Activated B cell treated with CpG ODN at 0.5 μM for 24 hours (primary cell): ENCODE measurements around the gene NPDC1. TPM values are rescaled to one million over a fixed set of nuclear protein-coding genes. Genes with fewer than 3 reads are reported as not detected.
A peak's percentile ranks its signal among the peaks of the same experiment; 100 is the strongest.

Experiments
- ATAC-seq: fragments of 200-7000 bp; cut with Tn5 transposase; one replicate; pipeline ENCODE4 v1.10.0; 2021; ENCODE audit warnings: low read depth, mild to moderate bottlenecking, moderate library complexity
- CTCF ChIA-PET: fragments of 350-600 bp; sonication (Branson Sonifier 250); formaldehyde crosslinking; loops from one replicate; lab custom pipeline; 2021; ENCODE audit warnings: antibody characterized with exemption; lab: Charles Lee
- POLR2A ChIA-PET: fragments of 350-600 bp; sonication (Branson Sonifier 250); formaldehyde crosslinking; loops from one replicate; lab custom pipeline; 2021; ENCODE audit warnings: antibody characterized with exemption; lab: Charles Lee
- DNase-seq: peaks from one replicate; pipeline ENCODE4 v3.0.0; 2022
- H3K27ac Mint-ChIP-seq: one replicate; pipeline ENCODE4 v1.8.0; 2020; ENCODE audit warnings: mixed read lengths
- H3K27me3 Mint-ChIP-seq: one replicate; pipeline ENCODE4 v1.8.0; 2021; ENCODE audit warnings: mixed read lengths
- H3K36me3 Mint-ChIP-seq: one replicate; pipeline ENCODE4 v1.8.0; 2021; ENCODE audit warnings: low read depth, mixed read lengths
- H3K4me1 Mint-ChIP-seq: one replicate; pipeline ENCODE4 v1.8.0; 2021; ENCODE audit warnings: mixed read lengths
- H3K4me3 Mint-ChIP-seq: one replicate; pipeline ENCODE4 v1.8.0; 2020; ENCODE audit warnings: mild to moderate bottlenecking, mixed read lengths
- H3K9me3 Mint-ChIP-seq: one replicate; pipeline ENCODE4 v1.8.0; 2020; ENCODE audit warnings: mixed read lengths
- CTCF ChIP-seq: fragments of 200-600 bp; IDR thresholded peaks from one replicate; pipeline ENCODE4 v1.8.0; 2022; ENCODE audit warnings: antibody characterized with exemption, mild to moderate bottlenecking
- intact Hi-C: fragments of 100-400 bp; cut with micrococcal nuclease; formaldehyde crosslinking; loops from one replicate; pipeline ENCODE4 v1.15.1; 2024
- total RNA-seq: library from RNA; stranded (reverse); gene quantifications from 2 replicates; pipeline ENCODE4 v1.2.3, GENCODE V29; 2022

The NPDC1 gene
- total RNA-seq, 1 donor from 2014 or later: 0.18 TPM

DNA sequence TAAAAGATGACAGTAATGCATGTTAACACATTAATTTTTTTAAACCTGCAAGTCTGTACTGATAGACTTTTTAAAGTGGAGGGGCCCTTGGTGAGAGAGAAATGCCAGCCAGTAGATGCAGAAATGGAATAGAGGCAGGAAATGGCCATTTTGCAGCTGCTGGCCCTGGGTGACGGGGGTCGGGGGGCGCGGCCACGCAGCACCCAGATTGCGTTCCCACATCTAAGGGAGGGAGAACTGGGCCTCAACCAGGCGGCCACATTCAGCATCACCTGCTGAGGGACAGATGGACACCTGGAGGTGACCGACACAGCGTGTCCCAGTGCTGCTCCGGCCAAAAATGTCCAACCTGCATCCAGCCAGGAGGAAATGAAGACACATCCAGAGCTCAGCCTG lies 43.3 kb downstream of the NPDC1 start:
- DNase-seq (no peak), ATAC-seq (no peak)
- TF ChIP-seq CTCF: no peak
- H3K27me3 Mint-ChIP-seq: no peaks in the 10 kb centered on the region
- no peaks in the 10 kb centered on the region for H3K36me3 Mint-ChIP-seq
- H3K27ac Mint-ChIP-seq: no peak overlapping the region
- intact Hi-C loops: no loop called here
- POLR2A ChIA-PET: interaction anchor here (3.3 kb wide), 1 partner anchor 11 kb away, joined by 38 read pairs; the partner anchor contains the start of gene PAXX
- H3K4me3 Mint-ChIP-seq: no peak overlapping the region
- peaks cover 37% of the 10 kb centered on the region for H3K4me1 Mint-ChIP-seq
- no peaks in the 10 kb centered on the region for H3K9me3 Mint-ChIP-seq
- CTCF ChIA-PET: interaction anchor here (1.4 to 1.5 kb wide), 2 partner anchors 33 to 36 kb away, joined by 3 to 8 read pairs; no protein-coding TSS in a partner anchor

DNA sequence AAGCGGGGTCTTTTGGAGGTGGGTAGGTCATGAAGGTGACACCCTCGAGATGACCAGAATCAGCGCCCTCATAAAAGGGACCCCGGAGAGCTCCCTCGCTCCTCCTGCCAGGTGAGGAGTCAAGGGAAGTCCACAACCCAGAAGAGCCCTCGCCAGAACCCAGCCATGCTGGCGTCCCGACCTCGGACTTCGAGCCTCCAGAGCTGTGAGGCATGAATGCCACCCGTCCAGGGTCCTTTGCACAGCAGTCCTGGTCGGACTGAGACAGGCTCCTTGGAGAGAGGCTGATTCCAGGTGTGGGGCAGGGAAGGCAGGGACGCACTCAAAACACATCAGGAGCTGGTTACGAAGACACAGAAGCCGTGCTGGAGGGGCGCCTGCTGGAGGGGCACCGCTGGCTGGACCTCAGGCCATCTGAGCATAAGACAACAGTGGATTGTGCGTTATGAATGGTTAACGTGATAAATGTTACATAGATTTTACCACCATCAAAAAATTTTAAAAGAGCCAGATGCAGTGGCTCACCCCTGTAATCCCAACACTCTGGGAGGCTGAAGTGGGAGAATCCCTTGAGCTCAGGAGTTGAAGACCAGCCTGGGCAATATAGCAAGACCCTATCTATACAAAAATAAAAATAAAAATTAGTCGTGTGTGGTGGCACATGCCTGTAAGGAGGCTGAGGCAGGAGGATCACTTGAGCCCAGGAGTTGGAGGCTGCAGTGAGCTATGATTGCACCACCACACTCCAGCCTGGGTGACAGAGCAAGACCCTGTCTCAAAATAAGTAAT lies 43.9 kb downstream of the NPDC1 start:
- H3K4me3 Mint-ChIP-seq: no peak overlapping the region
- TF ChIP-seq CTCF: no peak
- intact Hi-C loops: no loop called here
- no peak for ATAC-seq
- no peaks in the 10 kb centered on the region for H3K36me3 Mint-ChIP-seq
- ChIA-PET CTCF (interaction anchor here (1.5 to 2.3 kb wide), 2 partner anchors 27 to 33 kb away, joined by 8 read pairs; no protein-coding TSS in a partner anchor), POLR2A (interaction anchor here (0.7 to 3.3 kb wide), 3 partner anchors 10 to 272 kb away, joined by 8 to 38 read pairs (median 12); partner anchors contain the start of gene PAXX)
- H3K9me3 Mint-ChIP-seq: no peaks in the 10 kb centered on the region
- peaks cover 43% of the 10 kb centered on the region for H3K4me1 Mint-ChIP-seq
- DNase-seq: no peak
- no peaks in the 10 kb centered on the region for H3K27me3 Mint-ChIP-seq
- no peak overlapping the region for H3K27ac Mint-ChIP-seq

DNA sequence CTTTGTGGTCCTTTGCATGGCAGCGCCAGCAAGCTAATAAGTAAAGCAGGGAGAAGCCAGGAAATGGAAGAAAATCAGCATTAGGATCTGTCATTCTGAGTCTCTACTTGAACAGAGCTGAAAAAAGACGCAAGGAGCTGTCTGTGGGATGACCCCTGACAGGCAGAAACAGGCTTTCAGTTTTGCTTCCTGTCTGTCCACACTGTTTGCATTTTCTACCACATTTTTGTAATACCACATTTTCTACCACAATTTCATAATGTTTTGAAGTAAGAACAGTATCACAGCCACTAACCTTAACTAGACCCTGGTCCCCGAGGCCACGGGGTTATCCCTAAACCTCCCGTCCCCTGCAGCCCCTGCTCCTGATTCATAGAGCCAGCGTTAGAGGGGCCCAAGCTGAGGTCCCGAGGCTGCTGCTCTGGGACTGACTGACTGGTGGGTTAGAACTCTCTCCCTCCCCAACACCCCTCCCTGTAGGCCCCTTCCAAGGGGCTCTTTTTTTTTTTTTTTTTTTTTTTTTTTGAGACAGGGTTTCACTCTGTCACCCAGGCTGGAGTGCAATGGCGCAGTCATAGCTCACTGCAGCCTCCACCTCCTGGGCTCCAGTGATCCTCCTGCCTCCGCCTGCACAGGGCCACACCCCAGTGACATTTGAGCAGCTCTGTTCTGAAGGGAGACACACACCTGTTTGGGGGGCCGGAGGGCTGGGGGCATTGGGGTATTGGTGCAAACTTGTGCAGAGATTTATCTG lies 45.6 kb downstream of the NPDC1 start:
- Mint-ChIP-seq H3K9me3 (no peaks in the 10 kb centered on the region), H3K27ac (peak overlapping the region; percentile 83), H3K36me3 (no peaks in the 10 kb centered on the region), H3K4me1 (peaks cover 55% of the 10 kb centered on the region), H3K27me3 (no peaks in the 10 kb centered on the region), H3K4me3 (peak overlapping the region; percentile 75)
- DNase-seq: no peak
- ChIA-PET CTCF (interaction anchor here (0.6 to 2.3 kb wide), 7 partner anchors 9 to 158 kb away, joined by 3 to 8 read pairs (median 3); partner anchors contain the start of genes ABCA2, AJM1 and FUT7), POLR2A (interaction anchor here (0.6 to 3.3 kb wide), 9 partner anchors 8 to 423 kb away, joined by 4 to 38 read pairs (median 4); partner anchors contain the start of genes EXD3, NOXA1, NPDC1 and PAXX)
- ATAC-seq: peak; percentile 69
- intact Hi-C loops: loop anchor here (1.0 kb wide), 1 partner anchor 34 kb away; no protein-coding TSS in a partner anchor
- no peak for TF ChIP-seq CTCF

DNA sequence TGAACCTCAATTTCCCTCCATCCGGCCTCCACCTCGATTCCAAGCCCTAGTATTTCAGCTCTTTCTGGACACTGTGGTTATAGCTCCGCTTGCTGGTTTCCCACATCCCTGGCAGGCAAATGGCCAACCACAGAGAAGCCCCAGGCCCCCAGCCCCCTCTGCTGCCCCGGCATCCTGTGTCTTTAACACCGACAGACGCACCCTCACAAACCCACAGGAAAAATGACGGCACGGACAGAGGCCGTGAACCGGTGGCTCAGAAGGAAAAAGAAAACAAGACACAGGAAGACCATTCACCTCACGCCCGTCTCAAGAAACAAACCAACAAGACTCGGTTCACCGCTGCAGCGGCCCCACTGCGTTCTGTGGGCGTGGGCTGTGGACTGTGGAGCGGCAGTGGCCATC lies 48.1 kb downstream of the NPDC1 start:
- no peaks in the 10 kb centered on the region for H3K9me3 Mint-ChIP-seq
- H3K4me1 Mint-ChIP-seq: peaks cover 68% of the 10 kb centered on the region
- ChIA-PET POLR2A (interaction anchor here (0.6 kb wide), 1 partner anchor 261 kb away, joined by 4 read pairs; no protein-coding TSS in a partner anchor), CTCF (interaction anchor here (2.9 kb wide), 1 partner anchor 37 kb away, joined by 8 read pairs; no protein-coding TSS in a partner anchor)
- H3K4me3 Mint-ChIP-seq: peak overlapping the region; percentile 53
- H3K36me3 Mint-ChIP-seq: peaks cover 7% of the 10 kb centered on the region
- H3K27ac Mint-ChIP-seq: peak overlapping the region; percentile 68
- ATAC-seq: no peak
- intact Hi-C loops: no loop called here
- TF ChIP-seq CTCF: no peak
- no peak for DNase-seq
- H3K27me3 Mint-ChIP-seq: no peaks in the 10 kb centered on the region
